ENCODE measurements around the gene HNRNPF. TPM values are rescaled to one million over a fixed set of nuclear protein-coding genes. Genes with fewer than 3 reads are reported as not detected.
"Not testable (repeated sequence)": the region's sequence is repeated elsewhere in the genome, so short reads cannot be mapped to it uniquely, and the experiment has no call there.

Gene HNRNPF
- total RNA-seq, 1 donor from 2014 or later, result 173 TPM

- ATAC-seq (no peak), DNase-seq (no peak)
- intact Hi-C loops (cut with DNase I), result no loop called here
- Histone ChIP-seq H3K27ac (no peak overlapping the region), H3K9me3 (no peaks in the 10 kb centered on the region), H3K36me3 (no peaks in the 10 kb centered on the region), H3K27me3 (ENCODE audit: low read depth) (no peaks in the 10 kb centered on the region), H3K4me3 (no peak overlapping the region), H3K4me1 (peaks cover 14% of the 10 kb centered on the region)
- no peak for TF ChIP-seq CTCF (IDR thresholded peaks at IDR 0.05)
Observed at GRCh38 chr10:43424416-43424815, 15.4 kb upstream of the HNRNPF start.

- DNase-seq; H3K36me3 ChIP-seq; ATAC-seq; H3K9me3 ChIP-seq; H3K27me3 ChIP-seq (ENCODE audit: low read depth); H3K4me3 ChIP-seq; intact Hi-C loops (cut with DNase I): not testable (repeated sequence)
- H3K4me1 ChIP-seq, result peaks cover 17% of the 10 kb centered on the region
- H3K27ac ChIP-seq, result peak overlapping the region; percentile 99
Observed at GRCh38 chr10:43421944-43422343, 13.0 kb upstream of the HNRNPF start.

- Histone ChIP-seq H3K4me3 (peak overlapping the region; percentile 67), H3K27me3 (ENCODE audit: low read depth) (no peaks in the 10 kb centered on the region), H3K27ac (peak overlapping the region; percentile 99), H3K36me3 (no peaks in the 10 kb centered on the region), H3K9me3 (no peaks in the 10 kb centered on the region), H3K4me1 (peaks cover 17% of the 10 kb centered on the region)
- no peak for ATAC-seq
- intact Hi-C loops (cut with DNase I), result no loop called here
- DNase-seq, result no peak
- no peak for TF ChIP-seq CTCF (IDR thresholded peaks at IDR 0.05)
Observed at GRCh38 chr10:43421519-43421918, 12.5 kb upstream of the HNRNPF start.

GRCh38 chr10:43421201-43421507 lies 12.2 kb upstream of the HNRNPF start:
- ATAC-seq (no peak), DNase-seq (no peak)
- intact Hi-C loops (cut with DNase I), result no loop called here
- Histone ChIP-seq H3K4me1 (peaks cover 17% of the 10 kb centered on the region), H3K9me3 (no peaks in the 10 kb centered on the region), H3K27me3 (ENCODE audit: low read depth) (no peaks in the 10 kb centered on the region), H3K36me3 (no peaks in the 10 kb centered on the region), H3K4me3 (peak overlapping the region; percentile 67), H3K27ac (peak overlapping the region; percentile 99)
- TF ChIP-seq CTCF (IDR thresholded peaks at IDR 0.05), result no peak

GRCh38 chr10:43420369-43421200 lies 11.6 kb upstream of the HNRNPF start:
- H3K27ac ChIP-seq, result peak overlapping the region; percentile 99
- peaks cover 17% of the 10 kb centered on the region for H3K4me1 ChIP-seq
- DNase-seq (peak; percentile 92), ATAC-seq (peak; percentile 98 to 99)
- peak; percentile 19 for TF ChIP-seq CTCF (IDR thresholded peaks at IDR 0.05)
- intact Hi-C loops (cut with DNase I), result no loop called here
- H3K27me3 ChIP-seq (ENCODE audit: low read depth), result no peaks in the 10 kb centered on the region
- no peaks in the 10 kb centered on the region for H3K36me3 ChIP-seq
- no peaks in the 10 kb centered on the region for H3K9me3 ChIP-seq
- H3K4me3 ChIP-seq, result peak overlapping the region; percentile 67

GRCh38 chr10:43419997-43420368 lies 11.0 kb upstream of the HNRNPF start:
- peak overlapping the region; percentile 67 for H3K4me3 ChIP-seq
- peak overlapping the region; percentile 99 for H3K27ac ChIP-seq
- H3K4me1 ChIP-seq, result peaks cover 17% of the 10 kb centered on the region
- H3K9me3 ChIP-seq, result no peaks in the 10 kb centered on the region
- DNase-seq, result no peak
- no peaks in the 10 kb centered on the region for H3K36me3 ChIP-seq
- TF ChIP-seq CTCF (IDR thresholded peaks at IDR 0.05), result no peak
- ATAC-seq, result no peak
- H3K27me3 ChIP-seq (ENCODE audit: low read depth), result no peaks in the 10 kb centered on the region
- intact Hi-C loops (cut with DNase I), result no loop called here
